ENCODE data around the gene OSBPL1A.

The OSBPL1A gene

DNA sequence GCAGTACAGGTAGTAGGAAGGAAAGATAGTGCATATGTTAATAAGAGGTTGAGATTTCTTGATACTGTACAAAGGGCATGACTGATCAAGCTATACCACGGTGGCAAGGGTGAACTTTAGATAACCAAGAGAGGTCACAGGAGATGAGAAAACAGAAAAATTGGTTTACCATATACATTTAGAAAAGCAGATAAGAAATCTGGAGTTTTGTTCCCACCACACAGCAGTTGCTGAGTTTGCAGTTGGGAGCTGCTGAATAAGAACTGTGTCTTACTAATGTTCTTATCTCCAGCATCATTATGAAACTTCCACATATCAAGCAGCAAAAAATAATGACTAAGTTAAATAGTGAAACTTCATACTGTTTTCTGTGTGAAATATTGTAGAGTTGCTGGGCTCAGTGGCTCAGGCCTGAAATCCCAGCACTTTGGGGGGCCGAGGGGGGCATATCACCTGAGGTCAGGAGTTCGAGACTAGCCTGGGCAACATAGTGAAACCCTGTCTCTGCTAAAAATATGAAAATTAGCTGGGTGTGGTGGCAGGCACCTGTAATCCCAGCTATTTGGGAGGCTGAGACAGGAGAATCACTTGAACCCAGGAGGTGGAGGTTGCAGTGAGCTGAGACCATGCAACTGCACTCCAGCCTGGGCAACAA lies 16.9 kb upstream of the OSBPL1A start:
- Mint-ChIP-seq H3K4me3 (no peak overlapping the region), H3K27me3 (peaks cover 44% of the 10 kb centered on the region)

DNA sequence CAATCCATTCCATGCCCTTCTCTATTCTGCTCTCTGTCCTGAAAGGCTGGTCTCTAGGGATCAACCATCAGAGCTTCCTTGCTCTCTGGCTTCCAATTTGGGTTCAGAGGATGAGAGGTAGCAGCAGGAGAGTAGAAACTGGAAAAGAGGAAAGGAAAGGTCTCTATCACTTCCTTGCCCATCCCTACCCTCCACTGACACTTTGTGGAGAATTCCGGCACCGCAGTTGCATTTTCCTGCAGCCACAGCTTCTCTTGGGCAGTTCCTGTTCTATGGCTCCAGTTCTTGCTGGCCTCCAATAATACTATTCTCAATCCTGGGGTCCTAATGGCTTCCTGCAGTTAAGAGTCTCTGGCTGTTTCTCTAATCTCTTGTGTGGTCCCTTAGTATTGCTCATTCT lies 15.5 kb upstream of the OSBPL1A start:
- H3K4me1 Mint-ChIP-seq (ENCODE audit: low read depth) = peaks cover 16% of the 10 kb centered on the region
- no peak overlapping the region for H3K27ac Mint-ChIP-seq
- peaks cover 10% of the 10 kb centered on the region for H3K9me3 Mint-ChIP-seq
- H3K4me3 Mint-ChIP-seq = no peak overlapping the region
- peaks cover 3% of the 10 kb centered on the region for H3K36me3 Mint-ChIP-seq (ENCODE audit: low read depth)
- peaks cover 45% of the 10 kb centered on the region for H3K27me3 Mint-ChIP-seq

More for the DNA sequence above, 16.9 kb upstream of the OSBPL1A start:
- H3K4me1 Mint-ChIP-seq (ENCODE audit: low read depth) = peaks cover 16% of the 10 kb centered on the region
- H3K9me3 Mint-ChIP-seq = peaks cover 10% of the 10 kb centered on the region
- no peak overlapping the region for H3K27ac Mint-ChIP-seq
- peaks cover 3% of the 10 kb centered on the region for H3K36me3 Mint-ChIP-seq (ENCODE audit: low read depth)

DNA sequence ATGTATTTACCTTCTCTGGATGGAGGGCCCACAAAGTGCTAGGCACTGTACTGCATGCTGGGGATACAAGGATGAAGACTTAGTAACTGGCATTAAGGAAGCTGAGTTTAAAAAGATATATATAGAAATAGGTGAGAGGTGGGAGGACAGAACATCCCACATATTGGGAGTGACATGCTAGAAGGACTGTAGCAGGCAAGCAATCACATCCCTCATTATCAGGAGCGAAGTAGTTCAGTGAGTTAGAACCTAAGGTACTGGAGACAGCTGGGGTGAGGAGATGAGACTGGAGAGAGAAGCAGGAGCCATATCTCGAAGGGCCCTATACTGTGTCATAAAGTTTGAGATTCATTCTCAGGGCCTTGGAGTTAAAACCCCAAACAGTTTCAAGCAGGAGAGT lies 10.9 kb upstream of the OSBPL1A start:
- peaks cover 3% of the 10 kb centered on the region for H3K36me3 Mint-ChIP-seq (ENCODE audit: low read depth)
- peaks cover 9% of the 10 kb centered on the region for H3K4me1 Mint-ChIP-seq (ENCODE audit: low read depth)
- no peak overlapping the region for H3K4me3 Mint-ChIP-seq
- no peak overlapping the region for H3K27ac Mint-ChIP-seq
- peaks cover 8% of the 10 kb centered on the region for H3K9me3 Mint-ChIP-seq
- H3K27me3 Mint-ChIP-seq = peaks cover 58% of the 10 kb centered on the region

DNA sequence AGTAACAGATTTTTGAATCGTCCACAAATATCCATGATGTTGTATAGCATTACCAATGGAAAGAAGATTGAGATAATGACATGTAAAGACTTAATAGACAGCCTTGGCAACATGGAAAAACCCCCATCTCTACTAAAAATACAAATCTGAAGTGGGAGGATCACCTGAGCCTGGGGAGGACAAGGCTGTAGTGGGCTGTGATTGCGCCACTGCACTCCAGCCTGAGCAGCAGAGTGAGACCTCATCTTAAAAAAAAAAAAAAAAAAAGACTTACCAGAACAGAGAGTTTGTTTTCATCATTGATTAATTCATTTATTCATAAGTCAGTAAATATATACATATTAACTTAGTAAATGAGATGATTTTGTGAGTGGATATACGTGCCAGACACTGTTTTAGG lies 7.0 kb upstream of the OSBPL1A start:
- H3K9me3 Mint-ChIP-seq = no peaks in the 10 kb centered on the region
- H3K4me1 Mint-ChIP-seq (ENCODE audit: low read depth) = peaks cover 6% of the 10 kb centered on the region
- no peak overlapping the region for H3K4me3 Mint-ChIP-seq
- no peak overlapping the region for H3K27ac Mint-ChIP-seq
- no peaks in the 10 kb centered on the region for H3K36me3 Mint-ChIP-seq (ENCODE audit: low read depth)
- peaks cover 46% of the 10 kb centered on the region for H3K27me3 Mint-ChIP-seq

DNA sequence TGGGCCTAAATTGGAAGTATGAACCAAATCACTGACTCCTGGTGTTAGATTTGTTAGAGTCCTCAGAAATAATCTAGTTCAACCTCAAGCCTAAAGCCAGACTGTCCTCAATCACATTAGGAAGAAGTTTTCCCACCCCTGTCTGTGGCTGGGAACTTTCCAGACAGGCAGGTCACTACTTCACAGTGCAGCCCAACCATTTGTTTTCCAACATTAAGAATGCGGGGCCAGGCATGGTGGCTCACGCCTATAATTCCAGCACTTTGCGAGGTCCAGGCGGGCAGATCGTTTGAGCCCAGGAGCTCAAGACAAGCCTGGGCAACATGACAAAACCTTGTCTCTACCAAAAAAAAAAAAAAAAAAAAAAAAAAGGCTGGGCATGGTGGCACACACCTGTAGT lies 5.5 kb upstream of the OSBPL1A start:
- Mint-ChIP-seq H3K9me3 (no peaks in the 10 kb centered on the region), H3K36me3 (ENCODE audit: low read depth) (no peaks in the 10 kb centered on the region), H3K27ac (no peak overlapping the region), H3K4me3 (no peak overlapping the region), H3K4me1 (ENCODE audit: low read depth) (peaks cover 9% of the 10 kb centered on the region), H3K27me3 (peaks cover 37% of the 10 kb centered on the region)

DNA sequence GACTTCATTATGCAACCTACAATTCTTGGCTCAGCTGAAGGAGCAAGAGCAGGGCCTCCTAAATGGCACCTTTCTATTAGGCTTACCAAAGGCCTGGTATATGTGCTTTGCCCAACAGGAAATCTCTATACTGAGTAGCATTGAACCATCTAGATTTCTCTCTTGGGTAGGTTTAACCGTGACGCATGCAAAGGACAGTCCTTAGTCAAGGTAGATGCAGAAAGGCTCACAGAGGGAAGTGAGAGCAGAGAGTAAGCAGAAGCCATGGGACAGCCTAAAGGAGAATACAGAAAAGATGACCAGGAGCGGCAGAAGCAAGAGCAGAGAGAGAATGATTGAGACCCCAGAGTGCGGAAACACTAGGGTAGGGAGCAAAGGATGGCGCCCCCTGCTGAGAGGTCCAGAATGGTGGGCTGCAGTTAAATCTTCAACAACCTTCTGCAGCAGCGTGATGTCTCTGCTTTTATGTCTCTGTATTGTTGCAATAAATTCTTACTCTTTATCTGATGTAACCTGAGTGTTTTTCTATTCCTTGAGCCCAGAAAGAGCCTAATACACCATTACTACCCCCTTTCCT lies 4.7 kb upstream of the OSBPL1A start:
- Mint-ChIP-seq H3K27ac (no peak overlapping the region), H3K4me3 (no peak overlapping the region), H3K36me3 (ENCODE audit: low read depth) (no peaks in the 10 kb centered on the region), H3K9me3 (no peaks in the 10 kb centered on the region), H3K27me3 (peaks cover 33% of the 10 kb centered on the region), H3K4me1 (ENCODE audit: low read depth) (peaks cover 11% of the 10 kb centered on the region)

DNA sequence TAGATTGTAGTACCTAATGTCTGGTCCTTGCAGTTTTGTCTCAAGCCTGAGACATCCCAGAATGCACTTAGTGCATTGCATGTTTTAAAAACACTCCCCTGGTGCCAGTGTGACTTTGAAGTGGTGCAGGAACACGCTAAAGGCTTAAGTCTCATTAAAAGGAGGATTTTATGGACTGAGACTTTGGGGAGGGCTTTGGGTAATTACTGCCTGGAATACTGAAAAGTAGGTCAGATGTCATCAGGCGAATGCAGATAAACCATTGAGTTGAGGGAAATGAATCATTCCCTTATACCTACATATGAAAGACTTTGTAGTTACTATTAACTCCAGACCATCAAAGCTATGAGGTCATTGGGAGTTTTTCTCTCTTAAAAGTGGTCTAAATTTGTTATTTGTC lies 3.0 kb upstream of the OSBPL1A start:
- H3K4me1 Mint-ChIP-seq (ENCODE audit: low read depth) = peaks cover 17% of the 10 kb centered on the region
- H3K9me3 Mint-ChIP-seq = no peaks in the 10 kb centered on the region
- H3K4me3 Mint-ChIP-seq = no peak overlapping the region
- no peak overlapping the region for H3K27ac Mint-ChIP-seq
- H3K36me3 Mint-ChIP-seq (ENCODE audit: low read depth) = no peaks in the 10 kb centered on the region
- H3K27me3 Mint-ChIP-seq = peaks cover 26% of the 10 kb centered on the region

DNA sequence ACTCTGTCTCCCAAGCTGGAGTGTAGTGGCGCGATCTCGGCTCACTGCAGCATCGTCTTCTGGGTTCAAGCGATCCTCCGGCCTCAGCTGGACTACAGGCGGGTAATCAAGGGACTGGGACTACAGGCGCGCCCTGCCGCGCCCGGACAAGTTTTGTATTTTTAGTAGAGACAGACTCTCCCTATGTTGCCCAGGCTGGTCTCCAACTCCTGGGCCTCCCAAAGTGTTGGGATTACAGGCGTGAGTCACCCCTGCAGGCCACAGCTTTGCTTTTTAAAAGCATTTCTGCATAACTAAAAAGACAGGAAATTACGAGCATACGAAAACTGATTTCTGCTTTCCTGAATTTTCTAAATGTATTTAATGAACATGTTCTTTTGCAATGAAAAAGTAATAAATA lies 916 bp upstream of the OSBPL1A start:
- Mint-ChIP-seq H3K9me3 (no peaks in the 10 kb centered on the region), H3K27ac (no peak overlapping the region), H3K27me3 (peaks cover 24% of the 10 kb centered on the region), H3K4me3 (peak overlapping the region; percentile 85), H3K36me3 (ENCODE audit: low read depth) (no peaks in the 10 kb centered on the region), H3K4me1 (ENCODE audit: low read depth) (peaks cover 31% of the 10 kb centered on the region)

DNA sequence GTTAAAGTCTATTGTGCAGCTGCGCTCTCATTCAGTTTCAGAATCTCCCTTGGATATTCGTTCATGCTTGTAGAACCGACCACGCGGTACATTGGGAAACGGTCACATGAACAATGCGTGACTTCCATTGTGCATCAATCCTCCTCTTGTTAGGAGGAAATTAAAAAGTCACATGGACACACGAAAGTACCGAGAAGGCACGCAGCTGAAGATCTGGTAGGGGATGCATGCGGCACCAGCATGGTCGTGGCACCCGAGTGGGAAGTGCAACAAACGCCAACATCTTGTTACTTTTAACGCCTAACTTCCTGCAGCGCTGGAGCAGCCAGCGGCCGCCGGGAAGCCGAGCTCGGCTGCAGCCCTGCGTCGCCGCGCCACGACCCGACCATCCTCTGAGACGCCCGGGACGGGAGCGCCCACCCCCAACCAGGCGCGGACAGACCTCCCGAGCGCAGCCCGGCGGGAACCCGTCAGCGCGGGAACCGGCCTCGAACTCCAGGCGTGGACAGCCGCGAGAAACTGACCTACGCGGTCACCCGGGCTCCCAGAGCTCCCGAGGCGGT lies 412 bp downstream of the OSBPL1A start:
- Mint-ChIP-seq H3K27me3 (peaks cover 19% of the 10 kb centered on the region), H3K4me1 (ENCODE audit: low read depth) (peaks cover 31% of the 10 kb centered on the region), H3K9me3 (no peaks in the 10 kb centered on the region), H3K4me3 (peak overlapping the region; percentile 85), H3K27ac (peak overlapping the region; percentile 27), H3K36me3 (ENCODE audit: low read depth) (no peaks in the 10 kb centered on the region)

DNA sequence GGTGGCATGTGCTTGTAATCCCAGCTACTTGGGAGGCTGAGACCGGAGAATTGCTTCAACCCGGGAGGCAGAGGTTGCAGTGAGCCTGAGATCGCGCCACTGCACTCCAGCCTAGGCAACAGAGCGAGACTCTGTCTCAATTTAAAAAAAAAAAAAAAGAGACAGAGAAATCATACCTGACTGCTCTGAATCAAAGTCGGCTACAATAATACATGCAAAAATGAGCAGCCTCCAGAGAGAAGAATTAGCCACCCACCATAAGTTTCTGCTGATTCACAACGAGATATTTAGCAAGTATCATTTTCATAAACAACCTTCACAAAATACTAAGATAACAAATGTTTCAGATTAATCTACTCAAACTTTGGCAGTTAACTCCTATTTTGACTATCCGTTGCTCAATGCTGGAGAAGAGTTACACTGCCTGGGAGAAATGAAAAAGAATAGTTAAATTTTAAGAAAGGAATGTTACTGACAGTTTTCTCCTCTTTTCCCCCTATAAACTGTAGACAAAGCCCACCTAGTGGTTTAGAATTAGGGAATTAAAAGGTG lies 1.5 kb downstream of the OSBPL1A start:
- Mint-ChIP-seq H3K4me1 (ENCODE audit: low read depth) (peaks cover 29% of the 10 kb centered on the region), H3K4me3 (no peak overlapping the region), H3K27ac (no peak overlapping the region), H3K9me3 (no peaks in the 10 kb centered on the region), H3K36me3 (ENCODE audit: low read depth) (no peaks in the 10 kb centered on the region), H3K27me3 (peaks cover 19% of the 10 kb centered on the region)

DNA sequence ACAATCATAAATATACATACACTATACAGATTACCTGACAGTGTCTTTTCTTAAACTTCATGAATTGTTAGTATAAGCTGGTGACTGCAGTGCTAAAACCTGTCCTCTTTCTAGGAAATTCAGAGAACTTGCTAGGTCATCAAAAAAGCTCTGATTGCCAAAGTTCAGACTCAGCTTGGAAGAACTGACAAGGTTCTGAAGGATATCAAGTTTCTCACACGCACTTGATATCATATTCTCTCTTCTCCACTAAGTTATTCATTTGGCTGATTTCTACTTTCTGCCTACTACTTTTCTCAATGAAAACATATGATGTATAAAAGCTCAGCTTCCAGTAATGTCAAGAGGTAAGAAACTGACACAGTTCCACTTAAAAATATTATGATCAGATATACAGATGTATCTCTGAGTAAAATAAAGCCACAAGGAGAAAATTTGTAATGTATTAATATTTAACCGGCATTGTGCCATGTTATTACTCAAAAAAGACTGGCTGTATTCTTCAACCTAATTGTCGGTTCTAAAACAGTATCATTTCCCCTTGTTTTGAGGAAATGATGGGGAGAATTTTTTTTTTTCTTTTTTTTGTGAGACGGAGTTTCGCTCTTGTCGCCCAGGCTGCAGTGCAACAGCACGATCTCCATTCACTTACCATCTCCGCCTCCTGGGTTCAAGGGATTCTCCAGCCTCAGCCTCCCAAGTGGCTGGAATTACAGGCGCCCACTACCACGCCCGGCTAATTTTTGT lies 2.4 kb downstream of the OSBPL1A start:
- H3K27me3 Mint-ChIP-seq = peaks cover 19% of the 10 kb centered on the region
- no peaks in the 10 kb centered on the region for H3K36me3 Mint-ChIP-seq (ENCODE audit: low read depth)
- H3K27ac Mint-ChIP-seq = no peak overlapping the region
- peaks cover 25% of the 10 kb centered on the region for H3K4me1 Mint-ChIP-seq (ENCODE audit: low read depth)
- no peaks in the 10 kb centered on the region for H3K9me3 Mint-ChIP-seq
- no peak overlapping the region for H3K4me3 Mint-ChIP-seq

DNA sequence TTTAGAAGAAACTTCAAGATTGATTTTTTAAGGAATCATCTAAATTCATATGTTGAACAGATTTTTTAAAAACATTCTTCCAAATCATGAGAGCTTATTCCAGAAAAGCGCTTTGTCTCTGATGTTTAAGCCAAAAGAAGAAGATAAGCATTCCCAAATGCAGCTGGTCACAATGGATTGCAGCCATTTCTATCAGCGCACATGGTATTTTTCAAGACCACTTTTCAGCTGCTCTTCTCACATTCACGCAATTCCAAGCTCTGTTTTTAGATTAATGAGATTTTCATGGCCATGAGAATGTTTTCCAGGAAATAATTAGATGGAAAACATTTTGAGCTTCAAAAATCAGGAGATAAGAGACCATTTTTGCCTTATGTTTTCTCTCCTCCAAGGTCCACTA lies 8.7 kb downstream of the OSBPL1A start:
- Mint-ChIP-seq H3K4me3 (no peak overlapping the region), H3K9me3 (no peaks in the 10 kb centered on the region), H3K27me3 (no peaks in the 10 kb centered on the region), H3K36me3 (ENCODE audit: low read depth) (no peaks in the 10 kb centered on the region), H3K27ac (no peak overlapping the region), H3K4me1 (ENCODE audit: low read depth) (no peaks in the 10 kb centered on the region)

DNA sequence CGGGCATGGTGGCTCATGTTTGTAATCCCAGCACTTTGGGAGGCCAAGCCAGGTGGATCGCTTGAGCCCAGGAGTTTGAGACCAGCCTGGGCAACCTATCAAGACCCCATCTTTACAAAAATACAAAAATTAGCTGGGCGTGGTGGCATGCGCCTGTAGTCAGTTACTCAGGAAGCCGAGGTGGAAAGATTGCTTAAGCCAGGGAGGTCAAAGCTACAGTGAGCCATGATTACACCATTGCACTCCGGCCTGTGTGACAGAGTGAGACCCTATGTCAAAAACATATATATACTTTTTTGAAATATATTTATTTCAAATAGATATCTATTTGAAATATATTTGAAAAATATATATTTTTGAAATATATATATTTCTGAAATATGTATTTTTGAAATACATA lies 10.9 kb downstream of the OSBPL1A start:
- H3K27ac Mint-ChIP-seq = no peak overlapping the region
- no peaks in the 10 kb centered on the region for H3K9me3 Mint-ChIP-seq
- H3K4me1 Mint-ChIP-seq (ENCODE audit: low read depth) = no peaks in the 10 kb centered on the region
- no peaks in the 10 kb centered on the region for H3K27me3 Mint-ChIP-seq
- H3K4me3 Mint-ChIP-seq = no peak overlapping the region
- no peaks in the 10 kb centered on the region for H3K36me3 Mint-ChIP-seq (ENCODE audit: low read depth)

DNA sequence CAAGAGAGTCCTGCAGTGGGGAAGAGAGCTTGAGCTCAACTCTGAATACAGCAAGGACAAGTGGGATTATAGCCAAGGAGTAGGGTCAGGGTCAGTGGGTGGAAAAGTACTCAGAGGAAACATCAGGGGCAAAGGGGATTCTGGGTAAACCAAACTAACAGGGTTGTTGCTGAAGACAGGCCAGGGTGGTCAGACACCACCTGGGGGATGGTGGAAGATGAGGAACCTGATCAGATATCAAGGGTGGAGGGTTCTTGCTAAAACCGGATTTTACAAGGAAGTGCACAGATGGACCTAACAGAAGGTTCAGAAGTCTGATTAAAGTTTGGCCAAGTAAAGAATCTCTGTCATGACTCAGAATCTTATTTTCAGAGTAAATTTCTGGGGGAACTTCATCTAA lies 16.5 kb downstream of the OSBPL1A start:
- no peaks in the 10 kb centered on the region for H3K9me3 Mint-ChIP-seq
- H3K27ac Mint-ChIP-seq = no peak overlapping the region
- H3K4me3 Mint-ChIP-seq = no peak overlapping the region
- peaks cover 8% of the 10 kb centered on the region for H3K4me1 Mint-ChIP-seq (ENCODE audit: low read depth)
- no peaks in the 10 kb centered on the region for H3K27me3 Mint-ChIP-seq
- H3K36me3 Mint-ChIP-seq (ENCODE audit: low read depth) = no peaks in the 10 kb centered on the region

DNA sequence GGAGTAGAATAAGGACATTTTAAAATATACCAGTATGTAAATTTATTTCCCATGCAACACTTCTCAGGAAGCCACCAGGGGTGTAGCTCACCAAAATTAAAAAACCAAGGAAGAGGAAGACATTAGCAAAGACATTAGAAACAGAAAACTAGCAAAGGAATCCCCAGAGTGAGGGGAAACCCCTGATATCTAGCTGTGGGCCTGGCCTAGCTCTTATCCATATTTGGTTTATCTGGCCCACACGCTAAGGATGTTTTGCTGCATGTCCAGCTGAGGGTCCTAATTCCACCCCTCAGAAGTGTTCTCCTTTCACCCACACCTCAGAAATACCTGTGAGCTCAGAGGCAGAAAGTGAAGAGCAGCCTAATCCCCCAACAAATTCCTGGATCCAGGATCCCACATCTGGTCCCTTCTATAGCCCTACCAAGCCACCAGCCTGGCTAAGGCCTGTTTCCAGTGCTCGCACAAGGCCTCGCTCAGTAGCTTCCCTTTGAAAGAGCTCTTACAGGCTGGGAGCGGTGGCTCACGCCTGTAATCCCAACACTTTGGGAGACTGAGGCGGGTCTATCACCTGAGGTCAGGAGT lies 17.4 kb downstream of the OSBPL1A start:
- Mint-ChIP-seq H3K36me3 (ENCODE audit: low read depth) (no peaks in the 10 kb centered on the region), H3K4me3 (no peak overlapping the region), H3K27me3 (no peaks in the 10 kb centered on the region), H3K27ac (no peak overlapping the region), H3K4me1 (ENCODE audit: low read depth) (peaks cover 8% of the 10 kb centered on the region), H3K9me3 (no peaks in the 10 kb centered on the region)

Data from stimulated activated naive CD8-positive, alpha-beta T cell treated with anti-CD3 and anti-CD28 coated beads, Interleukin-15, Interleukin-2, amounts not matched to agents 100 ng/mL and 50 ng/mL, for 24 hours (primary cell).